ENCODE results near the gene GPR146. TPM values are rescaled to one million over a fixed set of nuclear protein-coding genes. Genes with fewer than 3 reads are reported as not detected.

Gene GPR146
- total RNA-seq, 1 experiment from 2014 or later, result 0.92 TPM

DNA sequence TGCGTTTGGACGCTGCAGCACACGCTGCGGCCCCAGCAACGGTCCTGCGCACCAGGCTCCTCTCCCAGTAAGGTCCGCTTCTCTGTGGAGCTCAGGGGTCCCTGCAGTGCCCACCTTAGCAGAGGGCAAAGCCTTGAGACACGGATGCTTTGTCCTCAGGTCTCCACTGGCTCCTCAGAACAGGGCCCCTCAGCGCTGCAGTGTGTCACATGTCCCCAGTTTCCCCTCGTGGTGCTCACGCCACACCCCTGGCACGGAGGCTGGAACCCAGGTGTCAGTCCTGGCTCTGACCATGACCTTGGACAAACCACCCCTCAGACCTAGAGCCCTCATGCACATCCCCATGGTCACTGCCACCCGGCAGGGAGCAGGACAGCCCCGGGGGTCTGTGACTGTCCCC is 23.7 kb downstream of the GPR146 start (continued):
- TF ChIP-seq, protein P1, sequence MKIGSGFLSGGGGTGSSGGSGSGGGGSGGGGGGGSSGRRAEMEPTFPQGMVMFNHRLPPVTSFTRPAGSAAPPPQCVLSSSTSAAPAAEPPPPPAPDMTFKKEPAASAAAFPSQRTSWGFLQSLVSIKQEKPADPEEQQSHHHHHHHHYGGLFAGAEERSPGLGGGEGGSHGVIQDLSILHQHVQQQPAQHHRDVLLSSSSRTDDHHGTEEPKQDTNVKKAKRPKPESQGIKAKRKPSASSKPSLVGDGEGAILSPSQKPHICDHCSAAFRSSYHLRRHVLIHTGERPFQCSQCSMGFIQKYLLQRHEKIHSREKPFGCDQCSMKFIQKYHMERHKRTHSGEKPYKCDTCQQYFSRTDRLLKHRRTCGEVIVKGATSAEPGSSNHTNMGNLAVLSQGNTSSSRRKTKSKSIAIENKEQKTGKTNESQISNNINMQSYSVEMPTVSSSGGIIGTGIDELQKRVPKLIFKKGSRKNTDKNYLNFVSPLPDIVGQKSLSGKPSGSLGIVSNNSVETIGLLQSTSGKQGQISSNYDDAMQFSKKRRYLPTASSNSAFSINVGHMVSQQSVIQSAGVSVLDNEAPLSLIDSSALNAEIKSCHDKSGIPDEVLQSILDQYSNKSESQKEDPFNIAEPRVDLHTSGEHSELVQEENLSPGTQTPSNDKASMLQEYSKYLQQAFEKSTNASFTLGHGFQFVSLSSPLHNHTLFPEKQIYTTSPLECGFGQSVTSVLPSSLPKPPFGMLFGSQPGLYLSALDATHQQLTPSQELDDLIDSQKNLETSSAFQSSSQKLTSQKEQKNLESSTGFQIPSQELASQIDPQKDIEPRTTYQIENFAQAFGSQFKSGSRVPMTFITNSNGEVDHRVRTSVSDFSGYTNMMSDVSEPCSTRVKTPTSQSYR (CRISPR knock-in tag; IDR thresholded peaks at IDR 0.05), result no peak
- TF ChIP-seq TEAD4 (CRISPR knock-in tag; IDR thresholded peaks at IDR 0.05) (no peak), ZNF671 (CRISPR knock-in tag; IDR thresholded peaks at IDR 0.05) (no peak)

DNA sequence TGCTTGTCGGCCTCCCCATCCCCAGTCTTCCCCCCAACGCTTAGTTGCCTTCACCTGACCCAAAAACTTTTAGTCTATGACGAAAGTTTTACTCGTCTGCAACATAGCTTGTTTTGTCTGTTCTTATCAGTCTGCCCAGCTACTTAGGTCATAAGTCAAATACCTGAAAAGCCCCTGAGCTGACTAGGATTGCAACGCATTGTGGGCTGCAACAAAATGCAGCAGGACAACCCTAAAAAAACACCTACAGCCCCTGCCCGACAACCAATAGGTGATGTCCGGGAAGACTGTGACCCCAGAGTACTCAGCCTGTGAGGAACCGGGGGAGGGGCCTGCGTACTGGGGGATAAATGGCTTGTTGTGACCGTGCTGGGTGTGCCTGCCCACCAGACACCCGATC is 24.3 kb downstream of the GPR146 start:
- H3K27me3 Mint-ChIP-seq (ENCODE audit: low read depth), result no peaks in the 10 kb centered on the region
- H3K4me1 Mint-ChIP-seq, result no peaks in the 10 kb centered on the region
- DNase-seq (ENCODE audit: low spot score) (no peak), ATAC-seq (no peak)
- no peak for TF ChIP-seq SMAD3 (CRISPR knock-in tag; IDR thresholded peaks at IDR 0.05; ENCODE audit: borderline replicate concordance)
- POLR2A ChIA-PET, result no interaction called here
- CTCF ChIA-PET, result interaction anchor here (2.3 kb wide), 1 partner anchor 75 kb away, joined by 13 read pairs; no protein-coding TSS in a partner anchor
- peaks cover 8% of the 10 kb centered on the region; the same call in 1 of the 2 replicates for H3K36me3 Mint-ChIP-seq
- peaks cover 10% of the 10 kb centered on the region for H3K9me3 Mint-ChIP-seq
- H3K4me3 Mint-ChIP-seq, result no peak overlapping the region
- no peak overlapping the region for H3K27ac Mint-ChIP-seq

DNA sequence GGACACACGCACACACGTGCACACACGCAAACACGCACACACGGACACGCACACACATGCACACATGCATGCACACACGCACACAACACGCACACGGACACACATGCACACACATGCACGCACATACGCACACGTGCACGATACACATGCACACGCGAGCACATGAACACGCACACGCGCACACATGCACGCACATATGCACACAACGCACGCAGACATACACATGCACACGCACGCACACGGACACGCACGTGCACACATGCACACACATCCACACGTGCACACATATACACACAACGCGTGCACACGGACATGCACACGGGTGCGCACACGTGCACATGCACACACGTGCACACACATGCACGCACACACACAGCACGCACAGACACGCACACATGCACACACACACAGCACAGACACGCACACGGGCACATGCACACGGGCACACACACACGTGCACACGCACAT is 26.2 kb downstream of the GPR146 start:
- H3K27ac Mint-ChIP-seq, result no peak overlapping the region
- DNase-seq (ENCODE audit: low spot score) (no peak), ATAC-seq (no peak)
- H3K4me3 Mint-ChIP-seq, result no peak overlapping the region
- ChIA-PET CTCF (no interaction called here), POLR2A (no interaction called here)
- no peaks in the 10 kb centered on the region for H3K27me3 Mint-ChIP-seq (ENCODE audit: low read depth)
- H3K36me3 Mint-ChIP-seq, result peaks cover 8% of the 10 kb centered on the region; the same call in 1 of the 2 replicates
- H3K9me3 Mint-ChIP-seq, result peaks cover 10% of the 10 kb centered on the region
- no peaks in the 10 kb centered on the region for H3K4me1 Mint-ChIP-seq
- TF ChIP-seq, protein P2, sequence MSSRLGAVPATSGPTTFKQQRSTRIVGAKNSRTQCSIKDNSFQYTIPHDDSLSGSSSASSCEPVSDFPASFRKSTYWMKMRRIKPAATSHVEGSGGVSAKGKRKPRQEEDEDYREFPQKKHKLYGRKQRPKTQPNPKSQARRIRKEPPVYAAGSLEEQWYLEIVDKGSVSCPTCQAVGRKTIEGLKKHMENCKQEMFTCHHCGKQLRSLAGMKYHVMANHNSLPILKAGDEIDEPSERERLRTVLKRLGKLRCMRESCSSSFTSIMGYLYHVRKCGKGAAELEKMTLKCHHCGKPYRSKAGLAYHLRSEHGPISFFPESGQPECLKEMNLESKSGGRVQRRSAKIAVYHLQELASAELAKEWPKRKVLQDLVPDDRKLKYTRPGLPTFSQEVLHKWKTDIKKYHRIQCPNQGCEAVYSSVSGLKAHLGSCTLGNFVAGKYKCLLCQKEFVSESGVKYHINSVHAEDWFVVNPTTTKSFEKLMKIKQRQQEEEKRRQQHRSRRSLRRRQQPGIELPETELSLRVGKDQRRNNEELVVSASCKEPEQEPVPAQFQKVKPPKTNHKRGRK (CRISPR knock-in tag; IDR thresholded peaks at IDR 0.05; ENCODE audit: borderline replicate concordance), result no peak
- TF ChIP-seq MYBL2 (CRISPR knock-in tag; IDR thresholded peaks at IDR 0.05), result no peak
- no peak for TF ChIP-seq SMAD4 (CRISPR knock-in tag; IDR thresholded peaks at IDR 0.05)
- TF ChIP-seq TCF7 (CRISPR knock-in tag; IDR thresholded peaks at IDR 0.05; ENCODE audit: low read depth), result no peak
- peak; percentile 75; the same call in 1 of the 2 replicates for TF ChIP-seq ZBTB21 (CRISPR knock-in tag; IDR thresholded peaks at IDR 0.05; ENCODE audit: borderline replicate concordance)
- no peak for TF ChIP-seq NFYB (CRISPR knock-in tag; conservative IDR thresholded peaks at IDR 0.05; ENCODE audit: low read depth)
- TF ChIP-seq, protein P3, sequence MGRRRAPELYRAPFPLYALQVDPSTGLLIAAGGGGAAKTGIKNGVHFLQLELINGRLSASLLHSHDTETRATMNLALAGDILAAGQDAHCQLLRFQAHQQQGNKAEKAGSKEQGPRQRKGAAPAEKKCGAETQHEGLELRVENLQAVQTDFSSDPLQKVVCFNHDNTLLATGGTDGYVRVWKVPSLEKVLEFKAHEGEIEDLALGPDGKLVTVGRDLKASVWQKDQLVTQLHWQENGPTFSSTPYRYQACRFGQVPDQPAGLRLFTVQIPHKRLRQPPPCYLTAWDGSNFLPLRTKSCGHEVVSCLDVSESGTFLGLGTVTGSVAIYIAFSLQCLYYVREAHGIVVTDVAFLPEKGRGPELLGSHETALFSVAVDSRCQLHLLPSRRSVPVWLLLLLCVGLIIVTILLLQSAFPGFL (CRISPR knock-in tag; IDR thresholded peaks at IDR 0.05; ENCODE audit: borderline replicate concordance), result no peak
- no peak for TF ChIP-seq ZNF423 (CRISPR knock-in tag; IDR thresholded peaks at IDR 0.05)
- TF ChIP-seq GTF2I (CRISPR knock-in tag; conservative IDR thresholded peaks at IDR 0.05), result no peak
- TF ChIP-seq FOXP1 (CRISPR knock-in tag; IDR thresholded peaks at IDR 0.05; ENCODE audit: borderline replicate concordance), result peak; percentile 79; the same call in 1 of the 2 replicates
- TF ChIP-seq, protein P4, sequence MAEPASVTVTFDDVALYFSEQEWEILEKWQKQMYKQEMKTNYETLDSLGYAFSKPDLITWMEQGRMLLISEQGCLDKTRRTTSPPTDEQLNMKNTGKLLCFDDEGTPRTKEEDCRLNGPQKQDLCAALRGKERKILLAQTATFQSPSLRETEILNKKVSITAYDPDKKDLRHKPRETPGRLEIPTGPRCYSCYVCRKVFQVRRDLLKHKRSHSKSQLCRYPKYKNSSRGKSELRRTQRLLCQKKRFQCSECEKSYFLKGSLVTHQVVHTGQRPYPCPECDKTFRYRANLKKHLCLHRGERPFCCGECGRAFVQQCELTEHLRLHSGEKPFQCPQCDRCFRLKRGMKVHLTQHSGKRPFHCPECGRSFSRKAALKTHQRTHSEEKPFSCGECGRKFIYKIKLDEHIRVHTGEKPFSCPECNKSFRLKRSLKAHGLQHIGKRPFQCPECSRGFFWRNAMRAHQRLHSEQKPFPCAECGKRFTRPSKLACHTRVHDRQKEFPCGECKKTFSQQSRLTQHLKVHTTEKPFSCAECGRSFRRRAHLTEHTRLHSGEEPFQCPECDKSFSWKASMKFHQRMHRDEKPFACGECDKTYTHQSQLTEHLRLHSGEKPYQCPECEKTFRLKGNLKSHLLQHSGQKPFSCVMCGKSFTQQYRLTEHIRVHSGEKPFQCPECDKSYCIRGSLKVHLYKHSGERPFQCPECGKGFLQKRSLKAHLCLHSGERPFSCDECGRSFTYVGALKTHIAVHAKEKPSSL (CRISPR knock-in tag; conservative IDR thresholded peaks at IDR 0.05), result no peak
- no peak for TF ChIP-seq HMGA2 (CRISPR knock-in tag; IDR thresholded peaks at IDR 0.05)
- TF ChIP-seq, protein P5, sequence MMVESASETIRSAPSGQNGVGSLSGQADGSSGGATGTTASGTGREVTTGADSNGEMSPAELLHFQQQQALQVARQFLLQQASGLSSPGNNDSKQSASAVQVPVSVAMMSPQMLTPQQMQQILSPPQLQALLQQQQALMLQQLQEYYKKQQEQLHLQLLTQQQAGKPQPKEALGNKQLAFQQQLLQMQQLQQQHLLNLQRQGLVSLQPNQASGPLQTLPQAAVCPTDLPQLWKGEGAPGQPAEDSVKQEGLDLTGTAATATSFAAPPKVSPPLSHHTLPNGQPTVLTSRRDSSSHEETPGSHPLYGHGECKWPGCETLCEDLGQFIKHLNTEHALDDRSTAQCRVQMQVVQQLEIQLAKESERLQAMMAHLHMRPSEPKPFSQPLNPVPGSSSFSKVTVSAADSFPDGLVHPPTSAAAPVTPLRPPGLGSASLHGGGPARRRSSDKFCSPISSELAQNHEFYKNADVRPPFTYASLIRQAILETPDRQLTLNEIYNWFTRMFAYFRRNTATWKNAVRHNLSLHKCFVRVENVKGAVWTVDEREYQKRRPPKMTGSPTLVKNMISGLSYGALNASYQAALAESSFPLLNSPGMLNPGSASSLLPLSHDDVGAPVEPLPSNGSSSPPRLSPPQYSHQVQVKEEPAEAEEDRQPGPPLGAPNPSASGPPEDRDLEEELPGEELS (CRISPR knock-in tag; IDR thresholded peaks at IDR 0.05), result no peak
- no peak for TF ChIP-seq TEAD4 (CRISPR knock-in tag; IDR thresholded peaks at IDR 0.05)
- TF ChIP-seq CREM (CRISPR knock-in tag; IDR thresholded peaks at IDR 0.05), result no peak
- TF ChIP-seq OVOL2 (CRISPR knock-in tag; IDR thresholded peaks at IDR 0.05; ENCODE audit: borderline replicate concordance), result no peak
- TF ChIP-seq, protein P6, sequence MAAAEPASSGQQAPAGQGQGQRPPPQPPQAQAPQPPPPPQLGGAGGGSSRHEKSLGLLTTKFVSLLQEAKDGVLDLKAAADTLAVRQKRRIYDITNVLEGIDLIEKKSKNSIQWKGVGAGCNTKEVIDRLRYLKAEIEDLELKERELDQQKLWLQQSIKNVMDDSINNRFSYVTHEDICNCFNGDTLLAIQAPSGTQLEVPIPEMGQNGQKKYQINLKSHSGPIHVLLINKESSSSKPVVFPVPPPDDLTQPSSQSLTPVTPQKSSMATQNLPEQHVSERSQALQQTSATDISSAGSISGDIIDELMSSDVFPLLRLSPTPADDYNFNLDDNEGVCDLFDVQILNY (CRISPR knock-in tag; IDR thresholded peaks at IDR 0.05), result no peak
- peak; percentile 39; the same call in 1 of the 2 replicates for TF ChIP-seq ZNF121 (CRISPR knock-in tag; IDR thresholded peaks at IDR 0.05)
- TF ChIP-seq ELF4 (CRISPR knock-in tag; IDR thresholded peaks at IDR 0.05; ENCODE audit: low read depth), result no peak
- no peak for TF ChIP-seq GABPB1 (CRISPR knock-in tag; IDR thresholded peaks at IDR 0.05)
- TF ChIP-seq EMX1 (CRISPR knock-in tag; IDR thresholded peaks at IDR 0.05), result no peak
